HCT116 (cell line): ENCODE data around the gene PITPNM1. TPM values are rescaled to one million over a fixed set of nuclear protein-coding genes. Genes with fewer than 3 reads are reported as not detected.

Experiments
- ATAC-seq: fragments of 200-7000 bp; cut with Tn5 transposase; 2 replicates; pipeline ENCODE4 v1.9.1; 2020; ENCODE audit warnings: mild to moderate bottlenecking, moderate library complexity
- BruUV-seq: library from RNA; stranded (reverse); fragments of 400-500 nt; replicated peaks from 2 replicates; lab custom pipeline; 2021; lab: Mats Ljungman, UMichigan
- CTCF ChIA-PET: fragments of 300-600 bp; sonication (Branson Sonifier 250); formaldehyde crosslinking; loops from one replicate; lab custom pipeline; 2021; ENCODE audit warnings: antibody characterized with exemption; lab: Charles Lee
- POLR2A ChIA-PET: fragments of 300-600, 350-600 bp; sonication (Branson Sonifier 250); formaldehyde crosslinking; loops from one replicate; lab custom pipeline; 2021; ENCODE audit warnings: antibody characterized with exemption; lab: Charles Lee
- RAD21 ChIA-PET, 2 experiments: fragments of 300-600 bp; sonication (Branson Sonifier 250); formaldehyde crosslinking; loops; one replicate each; lab custom pipeline; 2023; ENCODE audit warnings: low total read pairs in 2 of 2; ENCODE audit not compliant: uncharacterized antibody in 2 of 2, unreplicated experiment in 2 of 2, low non-redundant PET in 1 of 2; lab: Charles Lee
- DNase-seq: peaks from one replicate; pipeline ENCODE4 v3.0.0-alpha.2; 2010; ENCODE audit warnings: low read depth, low spot score
- H2AFZ ChIP-seq: fragments of 200-600 bp; shearing (Covaris generic), sonication (generic); 2 replicates; pipeline ENCODE4 v1.6.1; 2017; ENCODE audit warnings: low read depth, mixed run types, mixed read lengths, antibody characterized with exemption, low read length; ENCODE audit not compliant: poor library complexity, severe bottlenecking
- H3K27ac ChIP-seq: 2 replicates; pipeline ENCODE4 v1.5.1; 2012; ENCODE audit warnings: low read depth, low read length
- H3K27me3 ChIP-seq: fragments of 200-600 bp; sonication (generic); 2 replicates; pipeline ENCODE4 v1.6.1; 2016; ENCODE audit warnings: mixed run types, low read length, mixed read lengths; ENCODE audit not compliant: insufficient read depth
- H3K36me3 ChIP-seq, 2 experiments: fragments of 200-500 bp in 1 of 2; fragments of 200-600 bp in 1 of 2; sonication (Bioruptor generic) in 1 of 2; sonication (generic) in 1 of 2; 2 replicates each; pipeline versions ENCODE4 v1.5.1 to v1.6.1; 2014 to 2016; ENCODE audit warnings: low read length in 2 of 2, inconsistent platforms in 1 of 2, mixed read lengths in 1 of 2, mixed run types in 1 of 2; ENCODE audit not compliant: insufficient read depth in 2 of 2, control insufficient read depth in 1 of 2
- H3K4me1 ChIP-seq, 2 experiments: fragments of 200-600 bp in 1 of 2; sonication (generic) in 1 of 2; 2 replicates each; pipeline versions ENCODE4 v1.5.1 to v1.6.1; 2012 to 2017; ENCODE audit warnings: low read length in 2 of 2, inconsistent platforms in 1 of 2, mild to moderate bottlenecking in 1 of 2, mixed read lengths in 1 of 2, mixed run types in 1 of 2, moderate library complexity in 1 of 2; ENCODE audit not compliant: insufficient read depth in 2 of 2, control insufficient read depth in 1 of 2
- H3K4me2 ChIP-seq: fragments of 200-600 bp; sonication (generic); 2 replicates; pipeline ENCODE4 v1.6.1; 2017; ENCODE audit warnings: mixed run types, low read length, mixed read lengths
- H3K4me3 ChIP-seq, 2 experiments: fragments of 200-600 bp in 1 of 2; sonication (generic) in 1 of 2; replicated peaks in 1 of 2; 2 replicates each; pipeline ENCODE4 v1.5.1; 2011 to 2016; ENCODE audit warnings: low read length in 2 of 2, control low read depth in 1 of 2, low read depth in 1 of 2, mild to moderate bottlenecking in 1 of 2, mixed read lengths in 1 of 2, mixed run types in 1 of 2
- H3K79me2 ChIP-seq: fragments of 200-600 bp; sonication (generic); 2 replicates; pipeline ENCODE4 v1.6.1; 2017; ENCODE audit warnings: mild to moderate bottlenecking, mixed run types, low read length, moderate library complexity, mixed read lengths; ENCODE audit not compliant: insufficient read depth
- H3K9ac ChIP-seq: fragments of 200-600 bp; sonication (generic); 2 replicates; pipeline ENCODE4 v1.6.1; 2016; ENCODE audit warnings: low read length, mixed read lengths
- H3K9me2 ChIP-seq: fragments of 200-600 bp; sonication (generic), shearing (Covaris generic); 2 replicates; pipeline ENCODE4 v1.6.1; 2017; ENCODE audit warnings: mixed run types, mild to moderate bottlenecking, moderate library complexity; ENCODE audit not compliant: insufficient read depth
- H3K9me3 ChIP-seq, 2 experiments: fragments of 200-500 bp in 1 of 2; fragments of 200-600 bp in 1 of 2; sonication (Bioruptor generic) in 1 of 2; sonication (generic) in 1 of 2; 2 replicates each; pipeline ENCODE4 v1.6.1; 2014 to 2017; ENCODE audit warnings: low read length in 2 of 2, mixed read lengths in 2 of 2, inconsistent platforms in 1 of 2, low read depth in 1 of 2, mild to moderate bottlenecking in 1 of 2, mixed run types in 1 of 2, moderate library complexity in 1 of 2; ENCODE audit not compliant: control insufficient read depth in 1 of 2, insufficient read depth in 1 of 2
- H4K20me1 ChIP-seq: fragments of 200-600 bp; sonication (generic), shearing (Covaris generic); 2 replicates; pipeline ENCODE4 v1.6.1; 2017; ENCODE audit warnings: mixed run types, mild to moderate bottlenecking, moderate library complexity; ENCODE audit not compliant: insufficient read depth
- EGR1 ChIP-seq: IDR thresholded peaks from 2 replicates; pipeline ENCODE4 v1.6.1; 2012; ENCODE audit warnings: low read depth
- ELF1 ChIP-seq: IDR thresholded peaks from 2 replicates; pipeline ENCODE4 v1.6.1; 2012; ENCODE audit warnings: low read depth, borderline replicate concordance
- EZH2 ChIP-seq: fragments of 200-600 bp; sonication (generic); IDR thresholded peaks from 2 replicates; pipeline ENCODE4 v1.6.1; 2017; ENCODE audit warnings: antibody characterized with exemption, mixed run types
- EZH2phosphoT487 ChIP-seq: fragments of 200-600 bp; IDR thresholded peaks from 2 replicates; pipeline ENCODE4 v1.6.1; 2018; ENCODE audit warnings: antibody characterized with exemption, borderline replicate concordance
- FOSL1 ChIP-seq: IDR thresholded peaks from 2 replicates; pipeline ENCODE4 v1.6.1; 2012; ENCODE audit warnings: low read depth
- JUND ChIP-seq: IDR thresholded peaks from 2 replicates; pipeline ENCODE4 v1.6.1; 2012
- POLR2AphosphoS5 ChIP-seq: IDR thresholded peaks from 2 replicates; pipeline ENCODE4 v1.6.1; 2011; ENCODE audit warnings: mild to moderate bottlenecking, low read depth, low read length, moderate library complexity
- RAD21 ChIP-seq: IDR thresholded peaks from 2 replicates; pipeline ENCODE4 v1.6.1; 2012; ENCODE audit warnings: low read depth, mild to moderate bottlenecking
- SIN3A ChIP-seq: IDR thresholded peaks from 2 replicates; pipeline ENCODE4 v1.6.1; 2012; ENCODE audit warnings: low read depth
- SRF ChIP-seq: IDR thresholded peaks from 2 replicates; pipeline ENCODE4 v1.6.1; 2012; ENCODE audit warnings: low read depth
- TCF7L2 ChIP-seq: IDR thresholded peaks from 2 replicates; pipeline ENCODE4 v1.7.0; 2011; ENCODE audit warnings: borderline replicate concordance, inconsistent platforms; ENCODE audit not compliant: insufficient read depth, insufficient read length; ENCODE audit errors: extremely low read depth
- YY1 ChIP-seq: IDR thresholded peaks from 2 replicates; pipeline ENCODE4 v1.6.1; 2011; ENCODE audit warnings: low read length, low read depth, moderate library complexity, mild to moderate bottlenecking; ENCODE audit not compliant: insufficient replicate concordance; ENCODE audit errors: extremely low read depth
- ZFX ChIP-seq: fragments of 450-650 bp; IDR thresholded peaks from 2 replicates; pipeline ENCODE4 v1.6.1; 2017
- ZNF274 ChIP-seq: fragments of 200-500 bp; sonication (Bioruptor generic); IDR thresholded peaks from 2 replicates; pipeline ENCODE4 v1.6.1; 2014; ENCODE audit warnings: mild to moderate bottlenecking, low read depth, low read length, inconsistent platforms
- intact Hi-C: fragments of 100-400 bp; cut with micrococcal nuclease; formaldehyde crosslinking; loops from 2 replicates; pipeline ENCODE4 v1.10.0; 2022
- total RNA-seq: library from RNA; stranded (reverse); gene quantifications from one replicate; pipeline ENCODE4 v1.2.1, GENCODE V29; 2021; ENCODE audit not compliant: unreplicated experiment
- TF ChIP-seq, protein P1 (sequence below): IDR thresholded peaks from 2 replicates; pipeline ENCODE4 v1.6.1; 2012; ENCODE audit warnings: low read depth
- TF ChIP-seq, protein P2 (sequence below): IDR thresholded peaks from 2 replicates; pipeline ENCODE4 v1.6.1; 2012
- TF ChIP-seq, protein P3 (sequence below): IDR thresholded peaks from 2 replicates; pipeline ENCODE4 v1.6.1; 2012

Gene PITPNM1
- total RNA-seq, 1 experiment from 2014 or later = 79.5 TPM

DNA sequence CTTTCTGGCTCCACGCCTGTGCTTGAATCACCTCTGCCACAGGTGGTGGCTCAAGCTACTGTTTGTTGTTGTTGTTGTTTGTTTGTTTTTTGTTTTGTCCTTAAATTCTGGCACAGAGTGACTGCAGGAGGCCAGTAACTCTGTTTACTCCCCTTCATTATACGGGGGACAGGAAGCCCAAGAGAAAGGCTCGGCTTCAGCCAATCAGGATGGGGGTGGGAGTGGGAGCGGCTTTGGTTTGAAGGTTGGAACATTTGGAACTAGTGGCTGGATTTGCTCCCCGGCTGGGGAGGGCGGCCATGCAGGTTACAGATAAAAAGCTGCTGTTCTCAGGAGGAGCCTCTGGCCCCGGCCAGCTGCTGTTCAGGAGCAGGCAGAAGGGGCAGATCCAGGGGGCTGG lies 37.8 kb upstream of the PITPNM1 start (continued):
- TF ChIP-seq, protein P1, sequence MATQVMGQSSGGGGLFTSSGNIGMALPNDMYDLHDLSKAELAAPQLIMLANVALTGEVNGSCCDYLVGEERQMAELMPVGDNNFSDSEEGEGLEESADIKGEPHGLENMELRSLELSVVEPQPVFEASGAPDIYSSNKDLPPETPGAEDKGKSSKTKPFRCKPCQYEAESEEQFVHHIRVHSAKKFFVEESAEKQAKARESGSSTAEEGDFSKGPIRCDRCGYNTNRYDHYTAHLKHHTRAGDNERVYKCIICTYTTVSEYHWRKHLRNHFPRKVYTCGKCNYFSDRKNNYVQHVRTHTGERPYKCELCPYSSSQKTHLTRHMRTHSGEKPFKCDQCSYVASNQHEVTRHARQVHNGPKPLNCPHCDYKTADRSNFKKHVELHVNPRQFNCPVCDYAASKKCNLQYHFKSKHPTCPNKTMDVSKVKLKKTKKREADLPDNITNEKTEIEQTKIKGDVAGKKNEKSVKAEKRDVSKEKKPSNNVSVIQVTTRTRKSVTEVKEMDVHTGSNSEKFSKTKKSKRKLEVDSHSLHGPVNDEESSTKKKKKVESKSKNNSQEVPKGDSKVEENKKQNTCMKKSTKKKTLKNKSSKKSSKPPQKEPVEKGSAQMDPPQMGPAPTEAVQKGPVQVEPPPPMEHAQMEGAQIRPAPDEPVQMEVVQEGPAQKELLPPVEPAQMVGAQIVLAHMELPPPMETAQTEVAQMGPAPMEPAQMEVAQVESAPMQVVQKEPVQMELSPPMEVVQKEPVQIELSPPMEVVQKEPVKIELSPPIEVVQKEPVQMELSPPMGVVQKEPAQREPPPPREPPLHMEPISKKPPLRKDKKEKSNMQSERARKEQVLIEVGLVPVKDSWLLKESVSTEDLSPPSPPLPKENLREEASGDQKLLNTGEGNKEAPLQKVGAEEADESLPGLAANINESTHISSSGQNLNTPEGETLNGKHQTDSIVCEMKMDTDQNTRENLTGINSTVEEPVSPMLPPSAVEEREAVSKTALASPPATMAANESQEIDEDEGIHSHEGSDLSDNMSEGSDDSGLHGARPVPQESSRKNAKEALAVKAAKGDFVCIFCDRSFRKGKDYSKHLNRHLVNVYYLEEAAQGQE = no peak
- TF ChIP-seq ZFX (no peak), JUND (no peak)
- TF ChIP-seq, protein P2, sequence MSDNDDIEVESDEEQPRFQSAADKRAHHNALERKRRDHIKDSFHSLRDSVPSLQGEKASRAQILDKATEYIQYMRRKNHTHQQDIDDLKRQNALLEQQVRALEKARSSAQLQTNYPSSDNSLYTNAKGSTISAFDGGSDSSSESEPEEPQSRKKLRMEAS = no peak

GRCh38 chr11:67542169-67542568 lies 37.0 kb upstream of the PITPNM1 start:
- POLR2A ChIA-PET = no interaction called here
- no peaks in the 10 kb centered on the region for H3K4me1 ChIP-seq
- RAD21 ChIA-PET = no interaction called here
- no peaks in the 10 kb centered on the region for H3K9me2 ChIP-seq
- CTCF ChIA-PET = no interaction called here
- intact Hi-C loops = no loop called here
- no peak overlapping the region for H3K27ac ChIP-seq
- no TSS peak for BruUV-seq
- H3K9me3 ChIP-seq = no peaks in the 10 kb centered on the region
- no peaks in the 10 kb centered on the region for H3K79me2 ChIP-seq
- DNase-seq = no peak
- ATAC-seq = no peak
- no peak overlapping the region for H3K9ac ChIP-seq
- no peaks in the 10 kb centered on the region for H3K36me3 ChIP-seq
- no peaks in the 10 kb centered on the region for H3K27me3 ChIP-seq
- H3K4me2 ChIP-seq = no peak overlapping the region
- H2AFZ ChIP-seq = no peak overlapping the region
- no peaks in the 10 kb centered on the region for H4K20me1 ChIP-seq
- no peak overlapping the region for H3K4me3 ChIP-seq
- TF ChIP-seq EZH2 (no peak), YY1 (no peak), FOSL1 (no peak), EZH2phosphoT487 (no peak), ELF1 (no peak), SRF (no peak), ZFX (no peak), ZNF274 (no peak), RAD21 (no peak), POLR2AphosphoS5 (no peak), JUND (no peak), SIN3A (no peak), TCF7L2 (no peak), EGR1 (no peak)
- TF ChIP-seq, protein P1 = no peak
- TF ChIP-seq, protein P3, sequence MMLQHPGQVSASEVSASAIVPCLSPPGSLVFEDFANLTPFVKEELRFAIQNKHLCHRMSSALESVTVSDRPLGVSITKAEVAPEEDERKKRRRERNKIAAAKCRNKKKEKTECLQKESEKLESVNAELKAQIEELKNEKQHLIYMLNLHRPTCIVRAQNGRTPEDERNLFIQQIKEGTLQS = no peak
- TF ChIP-seq, protein P2 = no peak
